Ureter (tissue), 1 donor: ENCODE data around the gene THUMPD2. TPM values are rescaled to one million over a fixed set of nuclear protein-coding genes. Genes with fewer than 3 reads are reported as not detected.

Source experiments
- DNase-seq: peaks from one replicate; pipeline ENCODE4 v3.0.0-alpha.2; 2020; ENCODE audit warnings: low spot score
- total RNA-seq: library from RNA; stranded (reverse); gene quantifications from one replicate; pipeline ENCODE4 v1.2.4, GENCODE V29; 2023
- donor health status: DM: yes; HTN: yes; CAD: no.

The THUMPD2 gene
- total RNA-seq, 1 donor from 2014 or later, result 24.6 TPM

DNA sequence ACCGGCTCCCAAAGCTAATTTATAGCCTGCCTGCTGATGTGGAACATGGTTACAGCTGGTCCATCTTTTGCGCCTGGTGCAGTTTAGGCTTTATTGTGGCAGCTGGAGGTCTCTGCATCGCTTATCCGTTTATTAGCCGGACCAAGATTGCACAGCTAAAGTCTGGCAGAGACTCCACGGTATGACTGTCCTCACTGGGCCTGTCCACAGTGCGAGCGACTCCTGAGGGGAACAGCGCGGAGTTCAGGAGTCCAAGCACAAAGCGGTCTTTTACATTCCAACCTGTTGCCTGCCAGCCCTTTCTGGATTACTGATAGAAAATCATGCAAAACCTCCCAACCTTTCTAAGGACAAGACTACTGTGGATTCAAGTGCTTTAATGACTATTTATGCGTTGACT lies 62.0 kb downstream of the THUMPD2 start:
- DNase-seq, result no peak

DNA sequence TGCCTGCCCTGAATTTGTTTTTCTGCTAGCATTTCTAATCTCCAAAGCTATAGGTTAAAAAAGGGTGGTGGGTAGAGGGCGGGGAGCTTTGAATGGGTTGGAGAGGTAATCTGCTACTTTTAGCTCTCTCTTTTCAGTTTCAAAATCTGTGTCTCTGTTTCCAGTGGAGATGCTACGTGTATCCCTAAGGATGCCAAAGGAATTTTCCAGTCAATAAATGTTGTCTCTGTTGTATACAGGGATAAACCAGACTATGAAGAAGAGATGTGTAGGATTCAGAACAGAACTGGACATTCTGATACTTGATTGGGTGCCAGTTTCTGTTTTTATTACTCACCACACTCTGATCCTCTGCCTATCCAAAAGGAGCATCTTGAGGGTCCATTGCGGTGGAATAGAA lies 63.2 kb downstream of the THUMPD2 start:
- no peak for DNase-seq

DNA sequence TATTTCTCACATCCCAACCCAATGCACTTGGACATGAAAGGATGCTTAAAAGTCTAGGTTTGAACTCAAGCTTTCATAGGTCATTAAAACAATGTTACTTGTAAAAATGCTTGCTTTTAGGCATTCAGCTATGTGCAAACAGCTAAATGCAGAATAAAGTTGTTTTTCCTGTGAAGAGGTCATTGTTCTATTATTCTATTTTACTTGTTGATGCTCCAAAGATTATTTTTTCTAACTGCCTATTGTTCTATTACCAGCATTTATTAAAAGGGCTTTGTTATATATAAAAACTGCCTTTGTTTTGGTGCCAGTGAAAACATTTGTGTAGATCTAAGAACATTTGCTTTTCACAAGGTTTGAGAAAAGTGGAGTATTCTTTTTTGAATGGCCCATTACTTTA lies 64.0 kb downstream of the THUMPD2 start:
- DNase-seq, result no peak

DNA sequence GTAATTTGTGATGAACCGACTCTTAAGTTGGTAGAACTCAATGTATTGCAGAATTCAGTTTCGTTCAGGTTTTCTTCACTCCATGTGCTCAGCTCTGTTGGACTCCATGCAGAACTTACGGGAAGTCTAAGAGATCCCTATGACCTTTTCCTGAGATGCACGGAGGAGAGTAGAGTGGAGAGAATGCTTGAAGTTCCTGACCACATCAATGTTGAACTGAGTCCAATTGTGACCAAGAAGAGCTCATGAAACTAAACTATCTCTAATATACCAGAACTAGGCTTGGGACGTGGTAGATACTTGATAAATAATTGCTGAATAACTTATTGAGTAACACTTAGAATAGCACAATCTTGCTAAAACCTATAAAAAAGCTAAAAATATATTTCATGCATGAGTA lies 66.1 kb downstream of the THUMPD2 start:
- DNase-seq, result no peak

DNA sequence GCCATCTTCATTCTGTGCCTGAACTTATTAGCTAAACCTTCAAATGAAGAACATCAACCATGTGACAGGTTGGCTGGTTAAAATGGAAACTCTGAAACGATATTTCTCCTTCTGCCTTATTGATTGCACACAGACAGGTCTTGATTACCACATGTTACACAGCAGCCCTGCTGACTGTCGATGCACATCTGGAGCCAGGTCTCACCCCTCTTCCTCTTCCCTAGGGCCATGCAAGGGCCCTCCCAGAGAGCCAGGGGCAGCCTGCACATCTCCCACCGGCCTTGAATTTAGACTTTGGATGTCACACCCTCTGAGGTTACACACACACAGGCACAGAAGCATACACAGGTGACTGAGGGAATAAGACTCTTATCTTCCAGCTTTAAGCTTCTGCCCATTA lies 68.3 kb downstream of the THUMPD2 start:
- no peak for DNase-seq

DNA sequence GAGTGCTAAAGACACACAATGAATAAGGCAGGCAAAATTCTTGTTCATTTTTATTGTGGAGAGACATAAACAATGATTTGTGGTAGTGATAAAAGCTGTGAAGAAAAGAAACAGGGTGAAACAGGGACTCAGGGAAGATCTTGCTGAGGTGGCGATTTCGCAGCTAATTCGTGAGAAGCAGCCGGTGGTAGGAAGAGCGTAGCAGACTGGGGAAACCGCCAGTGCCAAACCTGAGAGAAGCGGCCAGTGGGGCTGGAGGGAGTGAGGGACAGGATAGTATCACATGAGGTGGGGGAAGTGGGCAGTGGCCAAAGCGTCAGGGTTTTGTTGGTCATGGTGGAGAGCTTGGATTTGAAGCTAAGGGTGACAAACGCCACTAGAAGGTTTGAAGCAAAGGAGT lies 71.1 kb downstream of the THUMPD2 start:
- DNase-seq, result no peak

DNA sequence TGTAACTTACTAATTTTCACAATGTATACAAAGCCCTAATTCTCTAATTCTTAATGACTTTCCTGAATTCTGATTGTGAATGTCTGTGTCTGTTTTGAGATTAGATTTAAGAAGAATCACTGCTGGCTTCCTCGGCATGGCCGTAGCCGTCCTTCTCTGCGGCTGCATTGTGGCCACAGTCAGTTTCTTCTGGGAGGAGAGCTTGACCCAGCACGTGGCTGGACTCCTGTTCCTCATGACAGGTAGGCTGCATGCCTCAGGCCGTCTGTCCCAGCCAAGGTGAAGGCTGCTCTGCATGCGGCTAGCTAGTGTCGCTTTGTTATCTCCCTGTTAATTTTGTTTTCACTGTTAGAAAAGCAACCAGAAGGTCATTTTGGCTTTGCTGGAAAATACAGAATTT lies 72.1 kb downstream of the THUMPD2 start:
- DNase-seq, result no peak

DNA sequence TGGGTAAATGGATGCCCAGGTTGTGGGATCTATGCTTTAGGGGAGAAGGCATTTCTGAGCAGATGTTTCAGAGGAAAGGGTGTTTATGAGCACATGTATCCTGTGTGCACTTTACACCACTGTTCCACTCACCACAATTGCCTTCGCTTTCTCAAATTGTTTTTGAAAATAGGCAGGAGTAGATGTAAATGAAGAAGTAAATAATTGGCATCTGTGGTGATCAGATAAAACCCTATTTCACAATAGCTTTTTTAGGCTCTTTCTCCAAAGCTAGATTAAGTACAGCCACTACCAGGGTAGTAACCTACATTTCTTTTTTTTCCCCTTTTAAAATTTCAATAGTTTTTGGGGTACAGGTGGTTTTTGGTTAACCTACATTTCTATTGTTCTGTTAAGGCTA lies 72.7 kb downstream of the THUMPD2 start:
- no peak for DNase-seq

DNA sequence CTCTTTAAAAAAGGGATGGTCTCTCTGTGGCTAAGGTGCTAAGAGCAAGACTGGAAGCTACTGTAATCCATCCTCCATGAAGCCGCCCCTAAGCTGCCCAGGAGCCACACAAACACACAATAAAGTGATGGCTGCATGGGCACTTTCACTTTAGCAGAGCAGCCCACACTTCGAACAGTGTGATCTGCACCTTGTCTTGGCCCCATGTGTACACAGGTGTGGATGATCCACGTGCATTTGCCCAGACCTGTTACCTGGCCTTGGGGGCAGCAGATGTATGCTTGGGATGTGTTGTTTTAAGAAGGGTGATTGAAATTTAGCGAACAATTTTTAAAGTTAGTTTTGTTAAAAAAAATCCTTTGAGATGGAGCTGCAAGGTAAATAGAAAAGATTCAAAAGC lies 73.4 kb downstream of the THUMPD2 start:
- DNase-seq, result no peak

DNA sequence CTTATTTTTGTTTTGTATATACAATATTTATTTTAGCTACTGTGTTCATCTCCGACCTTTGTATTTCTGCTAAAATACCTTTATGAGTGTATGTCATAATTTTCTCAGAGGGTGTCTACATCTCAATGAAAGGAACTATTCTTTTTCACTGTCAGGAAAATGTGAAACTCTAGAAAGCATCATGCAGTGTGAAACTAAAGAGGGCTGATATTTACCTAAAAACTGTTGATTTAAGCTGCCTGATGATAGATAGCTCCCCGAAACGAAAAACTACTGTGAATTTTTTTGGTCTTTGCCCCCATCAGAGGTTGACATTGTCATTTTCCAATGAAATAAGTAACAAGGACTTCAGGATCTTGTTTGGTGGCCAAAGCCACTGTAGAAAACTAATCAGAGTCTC lies 74.5 kb downstream of the THUMPD2 start:
- DNase-seq, result no peak

DNA sequence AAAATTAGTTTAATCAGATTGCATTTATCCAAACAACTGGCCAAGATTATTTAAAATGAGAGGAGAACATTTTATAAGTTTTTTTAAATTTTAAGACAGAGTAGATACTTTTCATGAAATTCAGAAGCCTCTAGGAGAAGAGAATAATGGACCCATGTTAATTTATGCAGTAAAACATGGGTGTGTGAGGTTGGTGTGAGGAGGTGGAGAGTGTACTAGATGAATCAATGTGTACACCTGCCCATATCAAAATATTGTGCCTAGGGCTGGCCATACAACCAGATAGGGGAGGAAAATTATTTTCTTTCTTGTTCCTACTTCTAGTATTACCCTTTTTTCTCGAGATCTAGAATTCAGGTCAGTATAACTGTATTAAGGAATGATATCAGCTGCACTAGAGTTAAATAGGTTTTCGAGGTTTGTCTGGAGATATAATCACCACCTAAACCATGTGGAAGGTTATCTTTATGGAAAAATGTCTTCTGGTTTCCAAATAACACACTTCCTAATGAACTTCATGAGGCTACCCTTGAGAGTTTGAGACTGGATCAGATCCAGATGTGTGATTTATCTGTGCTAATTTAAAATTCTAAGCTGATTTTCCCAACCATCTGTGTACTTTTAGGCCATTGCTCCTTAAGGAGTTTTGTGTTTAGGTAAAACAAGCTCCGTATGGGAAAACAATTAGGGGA lies 75.7 kb downstream of the THUMPD2 start:
- no peak for DNase-seq

DNA sequence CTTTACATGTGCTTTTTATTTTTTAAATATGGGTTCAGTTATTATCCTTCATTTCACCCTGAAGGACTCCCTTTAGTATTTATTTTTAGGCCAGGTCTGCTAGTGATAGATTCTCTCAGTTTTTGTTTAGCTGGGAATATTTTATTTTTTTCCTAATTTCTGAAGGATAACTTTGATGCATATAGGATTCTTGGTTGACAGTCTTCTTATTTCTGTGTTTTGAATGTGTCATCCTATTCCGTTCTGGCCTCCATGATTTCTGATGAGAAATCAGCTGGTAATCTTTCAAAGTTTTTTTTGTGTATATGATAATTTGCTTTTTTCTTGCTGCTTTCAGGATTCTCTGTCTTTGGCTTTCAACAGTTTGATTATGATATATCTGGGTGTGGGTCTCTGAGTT lies 77.9 kb downstream of the THUMPD2 start:
- no peak for DNase-seq

DNA sequence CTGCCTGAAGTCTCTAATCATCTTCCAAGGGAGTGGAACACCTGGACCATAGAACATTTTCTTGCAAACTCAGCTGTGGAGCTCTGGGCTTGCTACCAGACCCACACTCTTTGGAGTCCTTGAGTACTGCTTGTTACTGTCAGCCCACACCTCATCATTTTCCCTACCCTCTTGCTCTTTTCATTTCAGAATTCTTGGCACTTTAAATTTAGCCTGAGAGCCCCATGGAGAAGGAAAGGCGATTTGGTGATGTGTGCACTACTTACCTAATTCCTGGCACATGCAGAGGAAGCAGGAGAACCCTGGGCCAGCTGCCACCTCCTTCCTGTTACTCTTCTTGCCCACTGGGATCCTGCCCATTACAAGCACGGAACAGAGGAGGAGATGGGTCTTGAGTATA lies 81.6 kb downstream of the THUMPD2 start:
- no peak for DNase-seq

DNA sequence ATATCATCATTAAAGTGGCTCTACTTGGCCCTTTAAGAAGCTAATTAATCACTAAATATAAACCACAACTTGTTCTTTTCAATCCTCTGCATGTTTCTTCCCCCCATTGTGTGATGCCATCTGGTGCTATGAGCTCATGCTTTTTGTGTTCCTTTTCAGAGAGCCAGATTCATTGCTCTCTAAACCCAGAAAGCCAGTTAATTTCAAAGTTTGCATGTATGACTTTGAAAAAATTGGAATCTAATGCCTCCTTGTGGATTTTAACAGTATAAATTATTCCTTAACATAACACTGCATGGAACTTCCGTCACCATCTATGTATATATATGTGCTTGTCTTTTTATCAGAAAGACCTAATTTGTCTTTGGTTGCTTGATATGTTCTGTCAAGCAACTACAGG lies 82.2 kb downstream of the THUMPD2 start:
- DNase-seq, result no peak

DNA sequence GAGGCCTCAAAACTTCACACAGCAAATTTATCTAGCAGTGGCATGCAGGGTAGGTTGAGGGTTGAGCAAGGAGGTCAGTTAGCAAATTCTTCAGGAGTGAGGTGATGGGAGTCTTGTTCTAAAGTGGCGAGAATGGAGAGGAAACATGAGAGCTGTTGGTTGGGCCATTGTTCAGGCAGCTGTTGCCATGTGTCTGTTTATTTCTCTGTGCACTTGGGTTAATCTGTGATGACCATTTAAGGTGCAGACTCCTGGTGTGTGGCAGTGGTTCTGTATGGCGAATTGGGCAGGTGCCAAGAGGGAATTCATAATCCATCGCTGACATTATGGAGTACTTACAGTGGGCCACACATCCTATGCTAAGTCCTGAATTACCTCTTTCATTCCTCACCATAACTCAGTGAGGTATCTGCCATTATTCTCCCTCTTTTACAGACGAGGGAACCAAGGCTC lies 82.9 kb downstream of the THUMPD2 start:
- DNase-seq, result no peak

DNA sequence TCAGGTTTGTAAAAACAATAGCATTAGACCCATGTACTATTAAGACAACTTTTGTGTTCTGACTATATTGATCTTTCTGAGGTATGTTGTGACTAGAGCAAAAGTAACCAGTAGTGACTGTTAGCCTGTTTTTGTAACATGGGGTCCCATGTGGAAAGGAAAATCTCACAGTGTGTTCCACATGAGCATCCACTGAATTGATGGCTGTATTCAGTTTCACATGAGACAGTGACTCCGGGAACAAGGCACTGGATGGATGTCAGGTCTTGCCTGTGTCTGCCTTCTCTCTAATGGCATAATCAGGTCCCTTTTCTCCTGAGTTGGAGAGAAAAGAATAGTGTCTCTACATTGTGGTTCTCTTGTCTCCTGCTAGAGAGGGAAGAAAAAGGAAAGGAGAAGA lies 85.8 kb downstream of the THUMPD2 start:
- DNase-seq, result no peak

DNA sequence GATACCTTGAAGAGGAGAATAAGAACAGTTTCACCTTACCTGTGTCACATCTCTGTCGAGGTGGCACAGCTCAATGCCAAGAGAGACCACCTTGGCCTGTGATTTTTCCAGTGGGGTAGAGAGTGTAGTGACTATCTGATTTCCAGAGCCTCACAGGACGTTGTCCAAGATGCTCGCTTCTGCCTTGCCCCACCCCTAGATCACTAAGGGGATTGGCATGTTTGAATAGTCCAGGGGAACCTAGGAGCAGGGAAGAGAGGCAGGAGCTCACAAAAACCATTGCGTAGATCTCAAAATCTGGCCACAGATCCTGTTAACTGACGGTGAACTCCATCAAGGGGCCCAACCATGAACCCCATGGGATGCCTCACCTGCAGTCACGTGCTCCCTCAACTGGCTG lies 89.2 kb downstream of the THUMPD2 start:
- DNase-seq, result no peak

DNA sequence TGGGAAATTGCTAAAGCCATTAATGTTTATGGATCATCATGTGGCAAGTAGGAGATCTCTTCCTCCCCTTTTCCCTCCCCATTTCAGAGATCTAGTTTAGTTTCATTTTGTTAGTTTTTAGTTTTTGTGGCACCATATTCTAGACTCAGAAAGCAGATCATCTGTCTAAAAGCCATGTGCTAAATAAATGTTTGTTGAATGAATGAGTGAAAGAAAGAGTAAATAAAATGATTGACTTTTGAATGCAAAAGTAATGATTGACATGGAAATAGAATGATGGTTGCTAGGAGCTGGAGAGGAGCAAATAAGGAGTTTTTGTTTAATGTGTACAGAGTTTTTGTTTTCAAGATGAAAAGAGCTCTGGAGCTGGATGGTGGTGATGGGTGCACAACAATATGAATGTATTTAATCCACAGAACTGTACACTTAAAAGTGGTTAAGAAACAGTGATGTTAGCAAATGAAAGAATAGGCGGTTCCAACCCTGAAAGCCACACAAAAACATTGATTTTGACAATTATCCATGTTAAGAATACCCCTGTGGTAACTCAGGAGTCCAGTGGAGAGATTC lies 89.7 kb downstream of the THUMPD2 start:
- no peak for DNase-seq

DNA sequence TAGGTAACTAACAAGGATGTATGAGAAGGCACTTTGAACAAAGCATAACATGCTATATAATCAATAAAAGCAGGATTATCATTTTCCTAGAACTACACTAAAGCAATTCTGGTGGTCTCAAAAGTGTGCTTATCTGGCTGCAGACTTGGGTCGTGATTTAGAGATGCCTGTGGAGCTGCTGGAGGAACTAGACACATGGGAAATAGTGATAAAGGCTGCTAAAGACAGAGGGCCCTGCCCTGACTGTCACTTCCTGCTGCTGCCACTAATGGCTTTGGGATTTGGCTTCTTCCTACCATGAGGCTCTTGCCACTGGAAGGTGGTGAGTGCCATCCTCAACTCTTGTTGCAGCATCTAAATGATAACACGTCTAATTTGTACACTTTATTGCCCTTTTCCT lies 90.9 kb downstream of the THUMPD2 start:
- DNase-seq, result no peak

DNA sequence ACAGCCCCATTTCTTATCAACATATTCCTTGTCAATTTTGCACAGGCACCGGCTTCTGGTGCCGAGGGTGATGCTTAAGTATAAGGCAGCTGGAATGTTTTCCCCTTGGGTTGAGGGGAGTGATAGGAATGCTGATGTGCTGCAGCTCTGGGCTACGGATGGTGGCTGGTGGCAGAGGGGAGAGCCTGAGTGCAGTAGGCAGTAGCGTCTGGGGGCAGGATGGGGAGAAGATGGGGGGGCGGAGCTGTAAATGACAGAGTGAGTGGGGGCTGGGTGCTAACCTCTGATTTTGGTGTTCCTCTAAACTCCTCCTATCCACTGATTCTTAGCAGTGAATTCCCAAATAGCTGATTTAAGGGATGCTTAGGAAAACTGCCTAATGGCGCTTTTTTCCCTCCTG lies 92.6 kb downstream of the THUMPD2 start:
- DNase-seq, result no peak
